Fibroblast of villous mesenchyme (primary cell): ENCODE measurements around the gene NOP16. TPM values are rescaled to one million over a fixed set of nuclear protein-coding genes. Genes with fewer than 3 reads are reported as not detected.

Experiments
- DNase-seq: peaks from one replicate; pipeline ENCODE4 v3.0.0-alpha.2; 2010; ENCODE audit warnings: low read depth
- H3K4me3 ChIP-seq: 2 replicates; pipeline ENCODE4 v1.5.1; 2011; ENCODE audit warnings: low read depth, mild to moderate bottlenecking, low read length
- CTCF ChIP-seq: IDR thresholded peaks from 2 replicates; pipeline ENCODE4 v1.5.1; 2012; ENCODE audit warnings: low read depth, mild to moderate bottlenecking, low read length; ENCODE audit not compliant: insufficient read depth
- small RNA-seq: library from RNA; depleted of rRNA; stranded (forward); fragments of <200 nt; gene quantifications from one replicate; pipeline ENCODE3, GENCODE V24; 2012
- total RNA-seq: library from RNA; depleted of rRNA; stranded (reverse); fragments of >200 nt; gene quantifications from 2 replicates; pipeline ENCODE4 v1.2.3, GENCODE V29; 2012

The NOP16 gene
- total RNA-seq, 1 donor = 13.8 TPM

DNA sequence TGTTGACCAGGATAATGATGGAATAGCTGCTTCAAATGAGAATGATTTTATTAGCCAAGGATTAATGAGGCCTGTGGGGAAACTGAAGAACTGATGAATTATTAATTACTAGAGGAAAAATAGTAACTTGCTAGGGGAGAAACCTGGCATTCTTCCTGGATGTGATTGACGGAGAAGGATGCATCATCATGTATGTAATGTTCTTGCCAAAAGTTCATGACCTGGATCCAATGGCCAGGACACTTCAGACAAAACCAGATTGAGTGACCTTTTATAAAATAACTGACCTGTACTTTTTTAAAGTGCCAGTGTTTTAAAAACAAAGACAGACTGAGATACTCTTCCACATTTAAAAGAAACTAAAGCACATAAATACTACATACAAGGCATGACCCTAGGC, 50.5 kb downstream of the NOP16 start:
- H3K4me3 ChIP-seq = no peak overlapping the region
- TF ChIP-seq CTCF = no peak
- DNase-seq = peak; percentile 24

DNA sequence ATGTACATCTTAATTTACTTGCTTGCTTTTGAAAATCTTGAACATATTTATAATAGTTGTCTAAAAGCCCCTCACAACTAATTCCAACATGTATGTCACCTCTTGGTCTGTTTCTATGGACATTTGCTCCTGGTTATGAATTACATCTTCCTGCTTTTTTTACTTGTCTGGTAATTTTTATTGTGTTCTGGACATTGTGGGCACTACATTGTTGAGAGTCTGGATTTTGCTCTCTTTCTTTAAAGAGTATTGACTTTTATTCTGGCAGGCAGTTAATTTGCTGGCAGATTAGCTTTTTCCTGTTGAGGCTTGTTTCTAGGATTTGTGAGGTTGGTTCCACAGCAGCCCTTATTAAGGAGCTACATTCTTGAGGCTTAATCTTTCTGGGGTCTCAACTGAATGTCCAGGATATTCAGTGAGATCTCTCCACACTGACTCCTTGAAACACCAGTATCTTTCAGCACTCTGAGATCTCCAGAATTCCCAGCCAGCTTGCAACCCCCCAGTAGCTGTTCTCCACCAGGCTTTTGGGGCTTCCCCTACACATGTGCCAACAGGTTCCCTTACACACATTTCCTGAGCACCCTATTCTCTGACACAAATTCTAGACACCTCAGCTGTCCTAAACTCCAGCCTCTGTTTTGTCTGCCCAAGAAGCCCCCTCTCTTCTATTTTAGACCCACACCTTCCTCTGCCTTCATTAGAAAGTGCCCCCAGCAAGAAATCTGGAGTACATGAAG, 54.2 kb downstream of the NOP16 start:
- no peak overlapping the region for H3K4me3 ChIP-seq
- TF ChIP-seq CTCF = no peak
- DNase-seq = no peak

Small RNAs within 50 kb of the gene (small RNA-seq; reads per million reads assigned to genes)
- 6.3 reads per million, percentile 85 among the genes with 10 or more reads in this experiment for gene MIR1271

Other genes starting within 250 kb of the NOP16 start
- 5.2 and 6.8 TPM in 2 replicates for gene SIMC1, start 150.2 kb downstream of the NOP16 start, total RNA-seq
- gene KIAA1191, start 26.8 kb downstream of the NOP16 start, total RNA-seq = 65.4 and 107 TPM in 2 replicates
- 13.4 and 17.7 TPM in 2 replicates for gene ARL10, start 23.1 kb downstream of the NOP16 start, total RNA-seq
- gene HIGD2A, start 153 bp upstream of the NOP16 start, total RNA-seq = 19.0 and 33.5 TPM in 2 replicates
- gene CLTB, start 27.9 kb upstream of the NOP16 start, total RNA-seq = 86.3 and 118 TPM in 2 replicates
- 37.0 and 59.2 TPM in 2 replicates for gene FAF2, start 59.8 kb upstream of the NOP16 start, total RNA-seq
- 2.6 and 4.3 TPM in 2 replicates for gene RNF44, start 148.8 kb upstream of the NOP16 start, total RNA-seq
- gene CDHR2, start 160.7 kb upstream of the NOP16 start, total RNA-seq = not detected in 2 replicates
- 2.6 and 3.5 TPM in 2 replicates for gene GPRIN1, start 221.6 kb upstream of the NOP16 start, total RNA-seq
- not detected in 2 replicates for gene SNCB, start 241.9 kb upstream of the NOP16 start, total RNA-seq
- not detected in 2 replicates for gene EIF4E1B, start 242.1 kb upstream of the NOP16 start, total RNA-seq